Muscle layer of duodenum (tissue), 2 donors: ENCODE measurements around the gene STAP2.

Experiments used
- H3K27ac ChIP-seq: one replicate; pipeline ENCODE4 v1.7.0; 2013; ENCODE audit warnings: mild to moderate bottlenecking, low read length
- H3K27me3 ChIP-seq: one replicate; pipeline ENCODE4 v1.7.0; 2013; ENCODE audit warnings: low read depth, mild to moderate bottlenecking, control low read depth, low read length
- H3K36me3 ChIP-seq, 2 donors: one replicate each; pipeline ENCODE4 v1.7.0; 2013; ENCODE audit warnings: low read length in 2 of 2, control low read depth in 1 of 2, mild to moderate bottlenecking in 1 of 2; ENCODE audit not compliant: insufficient read depth in 2 of 2, control insufficient read depth in 1 of 2
- H3K4me1 ChIP-seq, 2 donors: one replicate each; pipeline ENCODE4 v1.7.0; 2013; ENCODE audit warnings: low read length in 2 of 2, mild to moderate bottlenecking in 2 of 2, control low read depth in 1 of 2, moderate library complexity in 1 of 2; ENCODE audit not compliant: insufficient read depth in 2 of 2, control insufficient read depth in 1 of 2
- H3K4me3 ChIP-seq, 2 donors: one replicate each; pipeline ENCODE4 v1.7.0; 2013; ENCODE audit warnings: low read length in 2 of 2, low read depth in 1 of 2, mild to moderate bottlenecking in 1 of 2
- H3K9me3 ChIP-seq, 2 donors: one replicate each; pipeline ENCODE4 v1.7.0; 2013; ENCODE audit warnings: low read length in 2 of 2, control low read depth in 1 of 2, mild to moderate bottlenecking in 1 of 2; ENCODE audit not compliant: control insufficient read depth in 1 of 2
- donor health status: healthy.

The STAP2 gene

GRCh38 chr19:4368128-4368820 is 29.6 kb upstream of the STAP2 start:
- Histone ChIP-seq H3K27ac (no peak overlapping the region), H3K27me3 (no peaks in the 10 kb centered on the region), H3K4me1 (peaks cover 9 to 50% of the 10 kb centered on the region in 2 donors), H3K4me3 (no peak overlapping the region), H3K36me3 (peaks cover 10 to 38% of the 10 kb centered on the region in 2 donors), H3K9me3 (no peaks in the 10 kb centered on the region)

- Histone ChIP-seq H3K27me3 (no peaks in the 10 kb centered on the region), H3K4me1 (peaks cover 6 to 44% of the 10 kb centered on the region in 2 donors), H3K27ac (no peak overlapping the region), H3K9me3 (no peaks in the 10 kb centered on the region), H3K4me3 (no peak overlapping the region), H3K36me3 (peaks cover 15 to 43% of the 10 kb centered on the region in 2 donors)
Measured at GRCh38 chr19:4367781-4368127, 29.1 kb upstream of the STAP2 start.

- Histone ChIP-seq H3K27ac (no peak overlapping the region), H3K4me1 (peaks cover 6 to 40% of the 10 kb centered on the region in 2 donors), H3K9me3 (no peaks in the 10 kb centered on the region), H3K4me3 (no peak overlapping the region), H3K36me3 (peaks cover 19 to 48% of the 10 kb centered on the region in 2 donors), H3K27me3 (no peaks in the 10 kb centered on the region)
Measured at GRCh38 chr19:4367336-4367723, 28.7 kb upstream of the STAP2 start.

DNA sequence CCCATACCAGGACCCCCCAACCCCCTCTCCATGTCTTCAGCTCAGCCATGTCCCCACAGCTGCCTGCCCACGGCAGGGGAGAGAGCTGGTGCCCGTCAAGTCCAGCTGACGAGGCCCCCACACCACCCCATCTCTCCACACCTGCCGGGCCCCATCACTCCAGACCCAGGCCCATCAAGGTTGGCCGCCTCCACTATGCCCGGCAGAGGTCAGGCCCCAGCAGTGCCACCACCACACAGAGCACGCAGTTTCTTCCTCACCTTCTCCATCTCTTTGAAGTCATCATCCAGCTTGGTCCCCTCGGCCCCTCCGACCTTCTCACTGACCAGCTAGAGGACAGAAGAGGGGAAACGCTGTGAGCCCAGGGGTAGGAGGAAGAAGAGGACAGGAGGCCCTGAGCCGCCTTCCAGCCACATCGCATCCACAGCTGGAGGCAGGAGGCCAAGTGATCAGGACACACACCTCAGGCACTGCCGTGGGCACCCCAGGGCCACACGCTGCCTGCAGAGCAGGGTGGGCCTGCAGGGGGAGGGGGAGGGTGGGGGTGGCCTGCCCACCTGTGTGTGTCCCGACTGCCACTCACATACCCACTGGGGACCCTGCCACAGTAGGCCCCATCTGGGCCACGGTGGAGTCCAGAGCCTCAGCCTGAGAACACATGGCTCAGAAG is 28.2 kb upstream of the STAP2 start:
- Histone ChIP-seq H3K36me3 (peaks cover 25 to 53% of the 10 kb centered on the region in 2 donors), H3K4me1 (peaks cover 4 to 40% of the 10 kb centered on the region in 2 donors), H3K4me3 (no peak overlapping the region), H3K9me3 (no peaks in the 10 kb centered on the region), H3K27me3 (no peaks in the 10 kb centered on the region), H3K27ac (no peak overlapping the region)

DNA sequence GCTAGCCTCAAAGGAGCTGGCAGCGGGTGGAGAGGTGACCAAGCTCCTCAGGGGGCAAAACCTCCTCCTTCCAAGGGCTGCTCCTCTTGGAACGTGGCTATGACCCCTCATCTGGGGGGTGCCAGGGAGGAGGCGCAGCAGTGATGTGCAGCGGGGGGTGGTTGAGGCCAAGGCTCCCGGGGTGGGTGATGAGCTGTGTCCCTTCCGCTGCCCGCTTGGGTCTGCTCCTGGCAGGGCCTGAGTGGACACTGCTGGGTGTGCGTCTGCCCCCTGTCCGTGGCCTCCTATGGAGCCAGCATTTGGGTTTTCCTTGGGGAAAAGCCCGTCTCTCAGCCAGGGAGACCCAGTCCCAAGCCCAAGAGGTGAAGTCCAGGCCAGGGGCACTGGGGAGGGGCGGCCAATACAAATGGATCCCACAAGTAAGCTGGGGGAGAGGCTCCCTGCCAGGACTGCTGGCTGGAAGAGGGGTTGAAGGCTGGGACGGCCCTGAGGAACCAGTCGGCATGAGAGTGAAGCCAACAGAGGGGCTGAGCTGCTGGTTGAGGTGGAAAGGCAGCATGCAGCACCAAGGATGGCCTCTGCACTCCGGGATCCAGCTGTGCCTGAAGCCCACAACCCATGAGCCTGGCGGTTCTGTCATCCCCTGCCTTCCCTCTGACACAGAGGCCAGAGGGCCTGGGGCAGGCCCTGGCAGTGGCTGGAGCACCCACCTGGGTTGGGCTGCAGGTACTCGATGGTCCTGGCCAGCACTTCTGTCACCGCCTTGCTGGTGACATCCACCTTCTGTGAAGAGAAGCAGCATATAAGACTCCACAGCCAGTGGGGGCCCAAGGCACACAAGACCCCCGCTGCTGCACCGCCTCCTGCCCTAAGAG is 27.4 kb upstream of the STAP2 start:
- Histone ChIP-seq H3K27ac (no peak overlapping the region), H3K4me1 (peaks cover 4 to 37% of the 10 kb centered on the region in 2 donors), H3K36me3 (peaks cover 25 to 58% of the 10 kb centered on the region in 2 donors), H3K27me3 (no peaks in the 10 kb centered on the region), H3K4me3 (no peak overlapping the region), H3K9me3 (no peaks in the 10 kb centered on the region)

DNA sequence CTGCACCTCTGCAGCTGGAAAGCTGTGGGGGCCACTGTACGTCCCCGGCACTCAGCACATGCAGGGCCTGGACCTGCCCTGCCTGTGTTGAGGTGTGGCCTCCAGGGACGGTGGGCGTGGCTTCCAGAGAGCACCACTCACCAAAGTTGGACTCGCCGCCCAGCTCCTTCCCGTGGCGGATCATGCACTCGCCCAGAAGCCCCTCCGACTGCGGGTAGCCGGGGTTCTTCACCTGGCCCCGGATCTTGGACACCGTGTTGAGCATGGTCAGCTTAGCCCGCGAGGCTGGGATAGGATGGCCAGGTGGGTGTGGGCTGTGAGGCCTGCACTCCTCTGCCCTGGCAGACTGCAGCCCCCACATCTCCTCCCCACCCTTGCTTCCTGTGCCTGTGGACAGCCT is 26.7 kb upstream of the STAP2 start:
- peaks cover 4 to 38% of the 10 kb centered on the region in 2 donors for H3K4me1 ChIP-seq
- H3K27me3 ChIP-seq: no peaks in the 10 kb centered on the region
- H3K4me3 ChIP-seq: no peak overlapping the region
- peaks cover 26 to 64% of the 10 kb centered on the region in 2 donors for H3K36me3 ChIP-seq
- no peaks in the 10 kb centered on the region for H3K9me3 ChIP-seq
- H3K27ac ChIP-seq: no peak overlapping the region

- Histone ChIP-seq H3K27ac (no peak overlapping the region), H3K4me3 (no peak overlapping the region), H3K9me3 (no peaks in the 10 kb centered on the region), H3K27me3 (no peaks in the 10 kb centered on the region), H3K36me3 (peaks cover 32 to 78% of the 10 kb centered on the region in 2 donors), H3K4me1 (peaks cover 0 to 30% of the 10 kb centered on the region in 2 donors)
Measured at GRCh38 chr19:4363571-4364304, 25.1 kb upstream of the STAP2 start.

GRCh38 chr19:4362831-4363545 is 24.4 kb upstream of the STAP2 start:
- H3K9me3 ChIP-seq: no peaks in the 10 kb centered on the region
- H3K27me3 ChIP-seq: no peaks in the 10 kb centered on the region
- H3K27ac ChIP-seq: no peak overlapping the region
- H3K36me3 ChIP-seq: peaks cover 32 to 79% of the 10 kb centered on the region in 2 donors
- no peak overlapping the region for H3K4me3 ChIP-seq
- H3K4me1 ChIP-seq: peaks cover 0 to 22% of the 10 kb centered on the region in 2 donors

GRCh38 chr19:4362101-4362828 is 23.6 kb upstream of the STAP2 start:
- Histone ChIP-seq H3K36me3 (peaks cover 32 to 84% of the 10 kb centered on the region in 2 donors), H3K9me3 (no peaks in the 10 kb centered on the region), H3K4me3 (no peak overlapping the region), H3K27me3 (no peaks in the 10 kb centered on the region), H3K4me1 (peaks cover 0 to 17% of the 10 kb centered on the region in 2 donors), H3K27ac (no peak overlapping the region)
